Measurements from ENCODE around the gene SEMA4G.

SEMA4G gene

GRCh38 chr10:100960251-100960650 is 9.1 kb upstream of the SEMA4G start:
- H3K79me2 ChIP-seq (ENCODE audit: insufficient read depth, low read length) = no peaks in the 10 kb centered on the region
- H3K9me2 ChIP-seq (replicated peaks; ENCODE audit: low read depth, low read length) = no peaks in the 10 kb centered on the region
- H3K9ac ChIP-seq (ENCODE audit: low read depth, low read length, poor library complexity, severe bottlenecking) = no peak overlapping the region
- TF ChIP-seq CTCF (conservative IDR thresholded peaks at IDR 0.05; ENCODE audit: low read length) = no peak
- TF ChIP-seq EZH2phosphoT487 (IDR thresholded peaks at IDR 0.05; ENCODE audit: borderline replicate concordance) = no peak
- H3K4me3 ChIP-seq (ENCODE audit: low read length, poor library complexity, severe bottlenecking) = no peak overlapping the region
- H3K27me3 ChIP-seq (ENCODE audit: insufficient read depth, low read length, poor library complexity, severe bottlenecking) = no peaks in the 10 kb centered on the region
- H3K9me3 ChIP-seq (ENCODE audit: insufficient read depth, low read depth, low read length) = no peaks in the 10 kb centered on the region
- no peak overlapping the region for H3K4me2 ChIP-seq (ENCODE audit: low read depth, low read length, poor library complexity, severe bottlenecking)
- H2AFZ ChIP-seq (ENCODE audit: low read length) = no peak overlapping the region
- no peaks in the 10 kb centered on the region for H4K20me1 ChIP-seq (ENCODE audit: insufficient read depth, low read length, poor library complexity, severe bottlenecking)
- H3F3A ChIP-seq (ENCODE audit: low read depth) = no peaks in the 10 kb centered on the region
- peaks cover 72% of the 10 kb centered on the region for H3K36me3 ChIP-seq (ENCODE audit: insufficient read depth, low read length)
- H3K4me1 ChIP-seq (ENCODE audit: insufficient read depth, low read length, poor library complexity, severe bottlenecking) = no peaks in the 10 kb centered on the region

DNA sequence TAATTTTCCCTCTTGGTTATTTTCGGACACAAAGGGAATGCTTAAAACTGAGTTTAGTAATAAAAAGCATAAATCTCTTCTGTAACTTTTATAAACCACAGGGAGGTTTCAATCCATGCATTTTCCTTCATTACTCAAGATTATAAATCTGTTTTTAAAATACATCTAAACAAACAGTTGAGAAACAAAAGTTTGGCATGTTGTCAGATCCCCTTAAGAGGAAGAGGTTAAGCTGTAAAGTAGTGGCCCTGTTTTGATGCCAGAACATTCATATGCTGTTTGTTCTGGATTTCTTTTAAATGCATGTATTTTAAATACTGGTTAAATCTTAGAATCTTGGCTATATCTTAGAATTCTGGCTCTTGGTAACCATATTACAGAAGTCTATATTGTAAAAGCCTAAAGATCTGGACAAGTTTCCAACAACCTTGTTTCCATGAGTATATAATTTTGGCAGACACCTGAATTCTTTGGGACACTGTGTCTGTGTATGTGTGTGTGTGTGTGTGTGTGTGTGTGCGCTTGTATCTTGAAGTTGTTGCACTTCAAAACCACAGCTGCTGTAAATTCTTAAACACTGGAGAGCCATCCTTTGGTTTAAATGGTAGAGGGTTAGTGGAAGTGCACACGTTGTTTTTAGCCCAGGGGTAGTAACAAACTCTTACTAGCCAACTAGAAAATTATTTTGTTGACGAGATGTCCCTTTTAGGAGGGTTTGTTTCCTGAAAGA is 6.8 kb upstream of the SEMA4G start:
- H3K9me3 ChIP-seq (ENCODE audit: insufficient read depth, low read depth, low read length) = no peaks in the 10 kb centered on the region
- no peaks in the 10 kb centered on the region for H3K79me2 ChIP-seq (ENCODE audit: insufficient read depth, low read length)
- TF ChIP-seq EZH2phosphoT487 (IDR thresholded peaks at IDR 0.05; ENCODE audit: borderline replicate concordance) (no peak), CTCF (conservative IDR thresholded peaks at IDR 0.05; ENCODE audit: low read length) (no peak)
- H3K4me3 ChIP-seq (ENCODE audit: low read length, poor library complexity, severe bottlenecking) = no peak overlapping the region
- no peaks in the 10 kb centered on the region for H3K27me3 ChIP-seq (ENCODE audit: insufficient read depth, low read length, poor library complexity, severe bottlenecking)
- H4K20me1 ChIP-seq (ENCODE audit: insufficient read depth, low read length, poor library complexity, severe bottlenecking) = no peaks in the 10 kb centered on the region
- no peak overlapping the region for H3K4me2 ChIP-seq (ENCODE audit: low read depth, low read length, poor library complexity, severe bottlenecking)
- H3K4me1 ChIP-seq (ENCODE audit: insufficient read depth, low read length, poor library complexity, severe bottlenecking) = no peaks in the 10 kb centered on the region
- H3F3A ChIP-seq (ENCODE audit: low read depth) = no peaks in the 10 kb centered on the region
- no peak overlapping the region for H3K9ac ChIP-seq (ENCODE audit: low read depth, low read length, poor library complexity, severe bottlenecking)
- peaks cover 61% of the 10 kb centered on the region for H3K36me3 ChIP-seq (ENCODE audit: insufficient read depth, low read length)
- no peak overlapping the region for H2AFZ ChIP-seq (ENCODE audit: low read length)
- no peaks in the 10 kb centered on the region for H3K9me2 ChIP-seq (replicated peaks; ENCODE audit: low read depth, low read length)

DNA sequence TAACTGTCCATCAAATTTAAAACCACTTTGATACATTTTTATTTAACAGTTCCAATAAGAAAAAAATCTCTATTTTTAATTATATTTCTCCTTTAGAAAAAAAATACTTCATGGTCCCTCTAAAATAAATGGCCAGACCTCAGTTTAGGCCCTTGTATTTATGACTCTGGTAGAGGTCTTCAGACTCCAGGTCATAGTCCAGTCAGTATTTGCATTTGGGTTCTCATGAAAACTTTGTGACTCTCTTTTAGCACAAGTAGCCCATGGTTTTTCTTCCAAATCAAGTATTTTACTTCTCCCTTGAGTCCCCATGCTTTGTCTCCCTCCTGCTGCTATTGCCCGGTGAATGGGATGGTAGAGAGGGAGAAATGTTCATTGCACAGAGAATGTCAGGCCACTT is 5.5 kb upstream of the SEMA4G start:
- H3K36me3 ChIP-seq (ENCODE audit: insufficient read depth, low read length) = peaks cover 51% of the 10 kb centered on the region
- no peaks in the 10 kb centered on the region for H3F3A ChIP-seq (ENCODE audit: low read depth)

More for the DNA sequence above, 5.5 kb upstream of the SEMA4G start:
- H3K27me3 ChIP-seq (ENCODE audit: insufficient read depth, low read length, poor library complexity, severe bottlenecking) = no peaks in the 10 kb centered on the region
- no peak overlapping the region for H3K9ac ChIP-seq (ENCODE audit: low read depth, low read length, poor library complexity, severe bottlenecking)
- H3K9me3 ChIP-seq (ENCODE audit: insufficient read depth, low read depth, low read length) = no peaks in the 10 kb centered on the region
- TF ChIP-seq CTCF (conservative IDR thresholded peaks at IDR 0.05; ENCODE audit: low read length) = no peak
- no peak for TF ChIP-seq EZH2phosphoT487 (IDR thresholded peaks at IDR 0.05; ENCODE audit: borderline replicate concordance)
- H2AFZ ChIP-seq (ENCODE audit: low read length) = no peak overlapping the region
- no peaks in the 10 kb centered on the region for H4K20me1 ChIP-seq (ENCODE audit: insufficient read depth, low read length, poor library complexity, severe bottlenecking)
- H3K79me2 ChIP-seq (ENCODE audit: insufficient read depth, low read length) = no peaks in the 10 kb centered on the region
- H3K9me2 ChIP-seq (replicated peaks; ENCODE audit: low read depth, low read length) = no peaks in the 10 kb centered on the region
- no peak overlapping the region for H3K4me3 ChIP-seq (ENCODE audit: low read length, poor library complexity, severe bottlenecking)
- peaks cover 3% of the 10 kb centered on the region for H3K4me1 ChIP-seq (ENCODE audit: insufficient read depth, low read length, poor library complexity, severe bottlenecking)
- H3K4me2 ChIP-seq (ENCODE audit: low read depth, low read length, poor library complexity, severe bottlenecking) = no peak overlapping the region
